K562 (cell line): ENCODE results near the gene DNAJB7.

Experiments used
- ASH1L ChIP-seq: fragments of 450-650 bp; IDR thresholded peaks from 2 replicates; pipeline ENCODE4 v1.6.1; 2018; ENCODE audit warnings: borderline replicate concordance, mild to moderate bottlenecking, low read depth; ENCODE audit not compliant: partially characterized antibody
- CTBP1 ChIP-seq: fragments of 450-650 bp; IDR thresholded peaks from 2 replicates; pipeline ENCODE4 v1.6.1; 2016; ENCODE audit warnings: borderline replicate concordance
- CTCF ChIP-seq, 3 experiments: IDR thresholded peaks in 2 of 3; conservative IDR thresholded peaks in 1 of 3; 2 replicates each; pipeline ENCODE4 v1.5.1; 2011 to 2012; ENCODE audit warnings: low read length in 3 of 3, mild to moderate bottlenecking in 3 of 3, control low read depth in 2 of 3, improper control_type of control experiment in 1 of 3, inconsistent platforms in 1 of 3, low read depth in 1 of 3, mixed read lengths in 1 of 3, moderate library complexity in 1 of 3; ENCODE audit not compliant: insufficient read depth in 2 of 3
- JUN ChIP-seq, 2 experiments: sonication (generic) in 1 of 2; formaldehyde crosslinking in 1 of 2; IDR thresholded peaks; 2 replicates each; pipeline versions ENCODE4 v1.6.1 to v1.8.0; 2012 to 2022; ENCODE audit warnings: borderline replicate concordance in 2 of 2, mild to moderate bottlenecking in 2 of 2, improper control_type of control experiment in 1 of 2, low read depth in 1 of 2, low read length in 1 of 2, missing genetic modification reagents in 1 of 2
- MAFF ChIP-seq: IDR thresholded peaks from 2 replicates; pipeline ENCODE4 v1.6.1; 2012; ENCODE audit warnings: low read length, improper control_type of control experiment
- RB1 ChIP-seq: fragments of 450-650 bp; IDR thresholded peaks from 2 replicates; pipeline ENCODE4 v1.6.1; 2017; ENCODE audit warnings: low read depth, mild to moderate bottlenecking
- RBM15 ChIP-seq: fragments of 200-400 bp; formaldehyde crosslinking; IDR thresholded peaks from 2 replicates; pipeline ENCODE4 v1.6.1; 2018; ENCODE audit warnings: mild to moderate bottlenecking, low read length, moderate library complexity; ENCODE audit not compliant: insufficient read depth
- ZNF174 ChIP-seq: fragments of 250-450 bp; sonication (Bioruptor Pico); IDR thresholded peaks from 2 replicates; pipeline ENCODE4 v1.4.0; 2020; ENCODE audit warnings: mild to moderate bottlenecking

GRCh38 chr22:40898850-40899357, 37.0 kb upstream of the DNAJB7 start:
- no peak for TF ChIP-seq JUN (IDR thresholded peaks at IDR 0.05; ENCODE audit: borderline replicate concordance, low read depth, low read length)
- TF ChIP-seq JUN (CRISPR knock-in tag; IDR thresholded peaks at IDR 0.05; ENCODE audit: borderline replicate concordance), result no peak
- peak; percentile 37 to 71 (median 58); a peak in 5 of 6 replicates for TF ChIP-seq CTCF (IDR thresholded peaks at IDR 0.05 in 2 of 3, conservative IDR thresholded peaks at IDR 0.05 in 1 of 3; ENCODE audit: insufficient read depth in 2 of 3, low read depth in 1 of 3, low read length in 3 of 3)
- no peak for TF ChIP-seq CTBP1
- peak; percentile 99 for TF ChIP-seq MAFF
- no peak for TF ChIP-seq ZNF174 (CRISPR knock-in tag)
- TF ChIP-seq ASH1L, result no peak
- TF ChIP-seq RB1, result no peak
- no peak for TF ChIP-seq RBM15
